GM19035 (cell line): ENCODE measurements around the gene CAMK1D.

Source experiments
- ATAC-seq: cut with Tn5 transposase; IDR thresholded peaks from one replicate; pipeline ENCODE4 v1.9.1; 2021; ENCODE audit not compliant: unreplicated experiment

CAMK1D gene

DNA sequence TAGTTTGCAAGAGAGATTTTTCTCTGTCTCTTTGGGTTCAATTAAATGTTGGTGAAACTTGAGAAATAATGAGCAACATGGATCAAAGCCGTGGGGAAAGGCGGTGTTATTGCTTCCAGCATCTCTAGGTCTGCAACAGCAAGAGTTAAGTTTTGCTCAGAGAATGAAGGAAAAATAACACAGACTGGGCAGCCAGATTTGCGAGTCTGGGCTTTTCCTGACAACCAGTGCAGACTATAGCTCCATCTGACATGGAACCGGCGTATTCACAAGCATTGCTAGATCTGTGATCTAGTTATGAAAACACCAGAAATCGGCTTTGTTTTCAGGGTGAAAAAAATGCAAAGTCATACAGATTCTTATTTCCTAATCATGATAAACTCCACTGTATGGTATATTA lies 110.4 kb downstream of the CAMK1D start:
- ATAC-seq, result no peak

DNA sequence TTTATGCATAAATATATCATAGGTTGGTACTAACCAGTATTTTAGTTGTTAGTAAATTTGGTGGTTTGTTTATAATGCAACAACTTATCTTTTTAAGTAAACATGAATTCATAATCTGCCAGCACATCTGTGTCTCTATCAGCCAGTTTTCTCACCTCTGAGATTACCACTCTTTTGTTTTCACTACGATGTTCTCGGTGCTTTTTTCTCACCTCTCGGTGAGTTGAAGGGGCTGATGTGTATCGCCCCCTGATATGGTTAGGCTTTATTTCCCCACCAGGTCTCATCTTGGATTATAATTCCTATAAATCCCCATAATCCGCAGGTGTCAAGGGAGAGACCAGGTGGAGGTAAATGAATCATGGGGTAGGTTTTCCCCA lies 114.1 kb downstream of the CAMK1D start:
- ATAC-seq, result no peak

- no peak for ATAC-seq
These were observed 116.2 kb downstream of the CAMK1D start for GRCh38 chr10:12465385-12466136.

GRCh38 chr10:12466704-12467305 lies 117.5 kb downstream of the CAMK1D start:
- no peak for ATAC-seq

GRCh38 chr10:12469345-12469744 lies 120.0 kb downstream of the CAMK1D start:
- ATAC-seq, result no peak

DNA sequence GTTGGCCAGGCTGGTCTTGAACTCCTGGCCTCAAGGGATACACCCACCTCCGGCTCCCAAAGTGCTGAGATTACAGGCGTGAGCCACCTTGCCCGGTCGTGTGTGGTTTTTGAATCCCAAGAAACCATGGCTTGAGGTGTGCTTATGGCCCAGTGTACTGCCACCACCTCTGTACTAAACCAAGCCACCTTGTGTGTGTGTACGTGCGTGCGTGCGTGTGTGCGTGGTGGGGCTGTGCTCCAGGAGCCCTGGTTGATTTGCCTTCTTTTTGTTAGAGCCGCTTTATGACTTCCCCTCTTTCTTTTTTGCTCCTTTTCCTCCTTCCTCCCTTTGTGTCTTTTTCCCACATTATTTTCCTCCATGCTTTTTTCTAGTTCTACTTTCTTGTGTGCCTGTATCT lies 121.4 kb downstream of the CAMK1D start:
- ATAC-seq, result no peak

- no peak for ATAC-seq
These were observed 121.8 kb downstream of the CAMK1D start for GRCh38 chr10:12471135-12471534.

GRCh38 chr10:12473491-12473890 lies 124.1 kb downstream of the CAMK1D start:
- ATAC-seq, result no peak

DNA sequence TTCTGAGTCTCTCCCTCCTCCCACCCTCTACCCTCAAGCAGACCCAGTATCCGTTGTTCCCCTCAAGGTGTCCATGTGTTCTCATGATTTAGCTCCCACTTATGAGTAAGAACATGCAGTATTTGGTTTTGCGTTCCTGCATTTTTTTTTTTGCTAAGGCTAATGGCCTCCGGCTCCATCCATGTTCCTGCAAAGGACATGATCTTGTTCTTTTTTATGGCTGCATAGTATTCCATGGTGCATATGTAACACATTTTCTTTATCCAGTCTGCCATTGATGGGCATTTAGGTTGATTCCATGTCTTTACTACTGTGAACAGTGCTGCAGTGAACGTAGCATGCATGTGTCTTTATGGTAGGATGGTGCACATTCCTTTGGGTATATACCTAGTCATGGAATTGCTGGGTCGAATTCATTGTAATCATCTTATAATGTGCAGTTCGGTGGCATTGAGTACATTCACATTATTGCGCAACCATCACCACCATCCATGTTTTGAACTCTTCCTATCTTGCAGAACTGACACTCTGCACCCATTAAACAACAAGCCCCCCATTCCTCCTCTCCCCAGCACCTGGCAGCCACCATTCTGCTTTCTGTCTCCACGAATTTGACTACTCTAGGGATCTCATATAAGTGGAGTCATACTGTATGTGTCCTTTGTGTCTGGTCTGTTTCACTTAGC lies 125.5 kb downstream of the CAMK1D start:
- ATAC-seq, result no peak

- ATAC-seq, result no peak
These were observed 127.3 kb downstream of the CAMK1D start for GRCh38 chr10:12476656-12477055.

- no peak for ATAC-seq
These were observed 130.1 kb downstream of the CAMK1D start for GRCh38 chr10:12479437-12479844.

DNA sequence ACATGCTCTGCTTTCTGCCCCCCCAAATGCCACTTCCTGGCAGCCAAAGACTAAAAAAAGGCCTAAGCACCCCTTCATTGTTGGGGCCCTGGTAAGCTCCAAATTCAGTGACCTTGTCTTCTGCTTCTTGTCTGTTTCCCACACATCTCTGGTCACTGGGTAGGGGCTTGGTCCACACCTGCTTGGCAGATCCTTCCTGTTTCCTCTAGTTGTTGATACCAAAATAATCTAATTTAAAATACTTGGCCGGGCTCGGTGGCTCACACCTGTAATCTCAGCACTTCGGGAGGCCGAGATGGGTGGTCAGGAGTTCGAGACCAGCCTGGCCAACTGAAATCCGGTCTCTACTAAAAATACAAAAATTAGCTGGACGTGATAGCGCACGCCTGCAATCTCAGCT lies 130.6 kb downstream of the CAMK1D start:
- no peak for ATAC-seq

DNA sequence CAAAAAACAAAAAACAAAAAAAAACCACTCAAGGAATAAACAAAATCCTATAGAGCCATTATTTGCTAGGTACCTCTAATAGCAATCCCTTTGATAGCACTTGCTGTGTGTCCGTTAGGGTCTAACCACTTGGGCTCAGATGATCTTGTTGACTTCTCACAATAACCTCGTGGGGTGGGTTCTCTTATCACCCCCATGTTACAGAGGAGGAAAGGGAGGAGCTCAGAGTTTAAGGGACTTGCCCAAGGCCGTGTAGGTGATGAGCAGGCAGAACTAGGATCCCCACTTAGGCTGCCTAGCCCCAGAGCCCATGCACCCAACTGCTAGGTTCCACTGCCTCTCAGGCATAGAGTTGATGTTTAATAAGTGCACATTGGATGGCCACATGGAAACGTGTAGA lies 131.1 kb downstream of the CAMK1D start:
- no peak for ATAC-seq

DNA sequence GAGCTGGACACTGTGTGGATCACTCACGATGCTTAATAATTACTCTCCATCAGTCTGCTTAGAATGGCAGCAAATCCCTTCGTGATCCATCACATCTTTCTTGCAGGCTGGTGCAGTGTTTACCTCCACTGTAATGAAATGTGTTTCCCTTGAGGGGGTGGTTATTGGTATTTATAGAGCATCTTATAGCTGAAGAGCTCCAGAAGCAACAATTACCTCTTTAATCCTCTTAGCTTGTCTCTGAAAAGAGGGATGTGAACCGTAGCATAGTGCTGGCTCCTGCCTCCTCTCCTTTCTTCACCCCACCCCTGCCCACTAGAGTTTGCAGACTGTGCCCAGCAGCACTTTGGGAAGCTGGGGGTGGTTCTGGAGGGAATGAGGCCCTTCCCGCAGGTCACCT lies 132.6 kb downstream of the CAMK1D start:
- no peak for ATAC-seq

DNA sequence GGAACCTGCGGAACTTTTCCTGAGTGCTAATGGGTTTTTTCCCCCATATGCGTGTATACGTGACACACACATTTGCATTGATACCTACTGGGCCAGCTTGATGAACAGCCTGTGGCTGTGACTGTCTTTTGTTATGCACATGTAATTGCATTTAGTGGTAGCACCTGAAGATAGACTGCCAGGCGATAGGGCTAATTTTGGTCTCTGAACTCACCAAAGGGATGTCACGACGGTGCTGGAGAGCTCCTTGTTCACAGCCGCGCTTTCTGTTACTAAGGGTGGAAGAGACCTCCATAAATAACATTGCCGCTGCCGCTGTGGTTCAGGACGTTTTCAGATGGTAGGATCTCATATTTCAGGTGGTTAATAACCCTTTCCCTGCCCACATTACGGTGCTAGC lies 133.2 kb downstream of the CAMK1D start:
- no peak for ATAC-seq

DNA sequence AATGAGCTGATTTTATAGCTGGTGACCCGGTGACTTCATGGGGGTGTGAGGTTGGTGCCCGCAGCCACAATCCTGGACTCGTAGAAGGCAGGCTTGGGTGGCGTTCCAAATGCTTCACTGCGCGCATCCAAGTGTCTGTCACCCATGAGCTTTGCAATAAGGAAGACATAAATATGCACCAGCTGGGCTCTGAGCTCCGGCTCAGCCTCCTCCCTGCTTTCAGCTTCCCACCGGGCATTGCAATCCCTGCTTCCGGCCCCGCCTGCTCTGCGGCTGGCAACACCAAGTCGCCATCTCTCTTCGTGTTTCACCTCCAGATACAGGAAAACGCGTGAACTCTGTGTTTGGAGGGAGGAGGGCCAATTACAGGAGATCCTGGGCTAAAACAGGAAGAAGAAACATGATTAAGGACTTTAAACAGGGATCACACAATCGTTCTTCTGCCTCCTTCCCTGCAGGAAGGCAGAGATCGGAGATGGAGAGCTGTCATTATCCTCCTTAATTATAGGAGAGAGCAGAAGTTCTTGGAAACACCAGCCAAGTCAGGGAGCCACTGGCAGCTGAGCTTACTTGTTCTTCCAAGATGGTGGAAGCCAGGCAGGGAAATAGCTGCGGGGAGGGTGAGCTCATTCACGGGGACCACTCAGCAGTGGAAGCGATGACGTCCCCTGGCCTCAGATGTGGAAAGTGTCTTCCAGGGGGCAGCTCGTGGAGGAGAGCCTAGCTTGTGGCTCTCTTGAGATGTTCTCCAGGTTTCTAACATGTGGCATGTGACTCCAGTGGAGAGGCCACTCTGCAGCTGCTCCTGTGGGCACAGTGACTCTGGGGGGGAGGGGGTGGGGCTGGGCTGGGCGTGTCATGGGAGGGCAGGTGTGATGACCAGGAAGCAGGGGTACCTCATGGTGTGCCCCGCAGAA lies 134.9 kb downstream of the CAMK1D start:
- ATAC-seq, result peak; percentile 40

- peak; percentile 81 for ATAC-seq
These were observed 135.8 kb downstream of the CAMK1D start for GRCh38 chr10:12484941-12485805.

DNA sequence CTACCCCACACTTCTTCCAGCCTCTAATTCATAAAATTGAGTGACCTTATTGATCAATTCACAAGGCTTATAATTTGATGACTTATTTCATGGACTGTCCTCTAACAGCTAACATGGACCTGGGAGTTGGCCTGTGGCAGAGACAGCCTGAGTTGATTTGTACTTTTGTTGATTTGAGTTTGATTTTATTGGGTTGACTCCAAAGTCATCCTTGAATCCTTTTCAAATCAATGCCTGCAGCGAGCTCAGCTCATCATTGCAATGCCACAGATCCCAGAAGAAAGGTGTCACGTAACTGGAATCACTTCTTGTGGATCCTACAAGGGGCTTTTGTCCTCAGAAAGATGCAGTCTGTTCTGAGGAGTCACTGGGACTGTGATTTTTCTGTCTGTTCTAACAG lies 138.0 kb downstream of the CAMK1D start:
- no peak for ATAC-seq

DNA sequence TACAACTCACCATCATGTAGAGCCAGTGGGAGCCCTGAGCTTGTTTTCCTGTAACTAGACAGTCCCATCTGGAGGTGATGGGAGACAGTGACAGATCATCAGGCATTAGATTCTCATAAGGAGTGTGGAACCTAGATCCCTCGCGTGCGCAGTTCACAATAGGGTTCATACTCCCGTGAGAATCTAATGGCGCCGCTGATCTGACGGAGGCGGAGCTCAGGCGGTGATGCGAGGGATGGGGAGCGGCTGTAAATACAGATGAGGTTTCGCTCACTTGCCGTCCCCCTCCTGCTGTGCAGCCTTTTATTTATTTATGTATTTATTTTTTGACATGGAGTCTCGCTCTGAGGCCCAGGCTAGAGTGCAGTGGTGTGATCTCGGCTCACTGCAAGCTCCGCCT lies 139.3 kb downstream of the CAMK1D start:
- ATAC-seq, result no peak

DNA sequence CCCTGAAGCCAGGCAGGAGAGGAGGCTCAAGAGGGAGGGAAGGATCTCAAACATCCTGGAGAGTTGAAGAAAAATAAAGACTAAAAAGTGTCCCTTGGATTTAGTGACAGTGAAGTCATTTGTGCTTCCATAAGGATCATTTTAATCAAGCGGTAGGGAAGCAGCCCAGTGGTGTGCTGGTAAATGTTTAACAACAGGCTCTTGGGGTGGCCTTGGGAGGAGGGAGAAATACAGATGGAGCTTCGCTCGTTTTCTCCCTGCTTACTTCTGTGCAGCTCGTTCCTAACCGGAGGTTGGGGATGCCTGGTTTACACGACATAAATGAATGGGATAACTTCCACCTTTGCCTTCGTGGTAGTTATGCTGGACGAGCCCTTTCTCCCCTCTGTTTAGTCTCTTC lies 140.0 kb downstream of the CAMK1D start:
- no peak for ATAC-seq
